GM12872 (cell line): ENCODE results near the gene ARHGAP21.

Experiments
- TF ChIP-seq, protein P1 (sequence below): IDR thresholded peaks from 3 replicates; pipeline ENCODE4 v1.5.1; 2011; ENCODE audit warnings: low read depth, mild to moderate bottlenecking, low read length, moderate library complexity; ENCODE audit not compliant: insufficient read depth

Gene ARHGAP21

GRCh38 chr10:24720096-24720495 is 3.6 kb downstream of the ARHGAP21 start:
- TF ChIP-seq, protein P1, sequence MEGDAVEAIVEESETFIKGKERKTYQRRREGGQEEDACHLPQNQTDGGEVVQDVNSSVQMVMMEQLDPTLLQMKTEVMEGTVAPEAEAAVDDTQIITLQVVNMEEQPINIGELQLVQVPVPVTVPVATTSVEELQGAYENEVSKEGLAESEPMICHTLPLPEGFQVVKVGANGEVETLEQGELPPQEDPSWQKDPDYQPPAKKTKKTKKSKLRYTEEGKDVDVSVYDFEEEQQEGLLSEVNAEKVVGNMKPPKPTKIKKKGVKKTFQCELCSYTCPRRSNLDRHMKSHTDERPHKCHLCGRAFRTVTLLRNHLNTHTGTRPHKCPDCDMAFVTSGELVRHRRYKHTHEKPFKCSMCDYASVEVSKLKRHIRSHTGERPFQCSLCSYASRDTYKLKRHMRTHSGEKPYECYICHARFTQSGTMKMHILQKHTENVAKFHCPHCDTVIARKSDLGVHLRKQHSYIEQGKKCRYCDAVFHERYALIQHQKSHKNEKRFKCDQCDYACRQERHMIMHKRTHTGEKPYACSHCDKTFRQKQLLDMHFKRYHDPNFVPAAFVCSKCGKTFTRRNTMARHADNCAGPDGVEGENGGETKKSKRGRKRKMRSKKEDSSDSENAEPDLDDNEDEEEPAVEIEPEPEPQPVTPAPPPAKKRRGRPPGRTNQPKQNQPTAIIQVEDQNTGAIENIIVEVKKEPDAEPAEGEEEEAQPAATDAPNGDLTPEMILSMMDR = no peak

DNA sequence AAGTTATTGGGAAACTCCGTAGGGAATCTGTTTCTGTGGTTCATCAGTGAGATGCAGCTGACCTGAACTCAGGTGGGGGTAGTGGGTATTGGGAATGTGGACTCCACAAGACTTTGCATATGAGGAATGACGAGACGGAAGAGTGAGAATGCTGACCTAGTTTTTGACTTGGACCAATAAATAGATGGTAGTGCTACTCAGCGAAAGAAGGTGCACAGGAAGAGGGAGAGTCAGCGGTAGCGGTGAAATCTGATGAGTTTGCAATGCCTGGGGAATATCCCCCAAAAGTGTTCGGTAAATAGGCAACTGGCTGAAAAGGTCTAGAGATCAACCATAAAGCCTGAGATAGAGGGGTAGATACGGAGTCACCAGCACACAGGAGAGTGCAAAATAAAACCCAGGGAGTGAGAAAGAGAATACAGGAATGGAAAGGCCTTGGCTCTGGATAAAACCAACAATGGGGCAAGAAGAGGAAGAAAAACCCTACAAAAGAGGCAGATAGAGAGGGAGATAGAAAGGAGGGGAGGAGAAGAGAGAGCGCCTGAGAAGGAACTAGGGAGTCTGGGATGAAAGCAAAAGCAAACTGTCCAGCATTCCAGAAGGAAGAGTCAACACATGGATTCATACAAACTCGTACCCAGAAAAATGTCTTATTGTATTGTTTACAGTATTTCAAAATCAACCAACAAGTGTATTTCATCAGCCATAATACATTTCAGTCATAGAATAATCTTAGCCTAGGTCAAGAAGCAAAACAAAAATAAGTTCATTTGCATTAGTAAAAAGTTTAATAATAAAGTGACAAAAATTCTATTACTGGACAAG is 5.4 kb downstream of the ARHGAP21 start:
- TF ChIP-seq, protein P1 = no peak

DNA sequence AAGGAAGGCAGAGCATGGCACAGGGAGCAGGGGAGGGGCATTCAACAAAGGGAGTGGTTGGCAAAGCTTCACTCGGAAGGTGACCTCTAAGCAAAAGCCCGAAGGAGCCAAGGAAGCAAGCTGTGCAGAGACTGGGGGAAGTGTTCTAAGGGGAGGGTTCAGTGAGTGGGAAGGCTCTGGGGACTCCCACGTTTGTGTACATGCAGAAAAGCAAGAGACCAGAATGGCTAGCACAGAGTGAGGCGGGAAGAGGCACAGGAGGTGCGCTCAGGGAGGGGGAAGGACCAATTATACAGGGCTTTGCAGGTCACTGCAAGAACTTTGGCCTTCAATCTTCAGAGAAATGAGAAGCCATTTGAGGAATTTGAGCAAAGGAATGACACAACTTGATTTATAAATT is 7.4 kb downstream of the ARHGAP21 start:
- TF ChIP-seq, protein P1 = no peak

GRCh38 chr10:24715246-24715769 is 8.4 kb downstream of the ARHGAP21 start:
- TF ChIP-seq, protein P1 = no peak

DNA sequence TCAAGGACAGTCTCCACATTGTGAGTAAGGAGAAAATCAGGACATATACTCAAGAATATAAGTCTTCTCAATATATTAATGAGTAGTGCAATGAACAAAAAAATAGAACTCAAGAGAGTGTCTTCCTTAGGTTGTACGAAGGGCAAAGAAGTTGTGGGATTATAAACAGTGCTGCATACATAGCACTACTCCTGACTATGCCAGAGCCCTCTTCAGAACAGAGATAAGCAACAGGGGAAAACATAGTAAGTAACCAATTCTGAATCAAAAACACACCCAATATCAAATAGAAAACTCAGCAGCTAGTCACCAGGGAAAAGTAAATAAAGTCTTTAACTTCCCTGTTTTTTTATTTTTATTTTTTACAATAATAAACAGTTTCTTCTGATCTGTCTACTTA is 10.6 kb downstream of the ARHGAP21 start:
- TF ChIP-seq, protein P1 = no peak

DNA sequence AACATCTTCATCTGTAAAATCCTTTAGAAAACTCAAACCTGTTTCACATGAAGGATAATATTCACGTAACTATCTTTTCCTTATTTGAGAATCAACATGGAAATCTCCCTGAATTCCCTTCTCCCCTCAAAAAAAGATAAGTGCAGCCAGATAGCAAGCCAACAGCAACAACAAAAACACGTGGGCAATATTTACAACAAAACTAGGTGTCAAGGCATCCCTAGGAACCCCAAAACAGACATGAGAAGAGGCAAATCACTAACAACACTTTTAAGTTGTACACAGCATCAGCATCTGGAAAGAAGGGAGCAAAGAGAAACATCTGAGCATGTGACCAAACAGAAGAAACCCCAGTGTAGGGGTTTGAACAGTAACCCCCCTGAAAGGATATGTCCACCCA is 12.2 kb downstream of the ARHGAP21 start:
- TF ChIP-seq, protein P1 = no peak

GRCh38 chr10:24708081-24708480 is 15.6 kb downstream of the ARHGAP21 start:
- TF ChIP-seq, protein P1 = no peak
